ENCODE data around the gene ARMC9. TPM values are rescaled to one million over a fixed set of nuclear protein-coding genes. Genes with fewer than 3 reads are reported as not detected.

Gene ARMC9
- total RNA-seq, 1 experiment from 2014 or later, result 42.7 TPM

- no peaks in the 10 kb centered on the region for H3K4me1 ChIP-seq (ENCODE audit: control insufficient read depth, insufficient read depth, low read length)
- H3K4me3 ChIP-seq (ENCODE audit: low read depth in 2 of 2, low read length in 2 of 2), result no peak overlapping the region
- no peaks in the 10 kb centered on the region for H3K27me3 ChIP-seq (ENCODE audit: control insufficient read depth, insufficient read depth, low read length)
- POLR2A ChIA-PET, result no interaction called here
- intact Hi-C loops (cut with micrococcal nuclease; ENCODE audit: unreplicated experiment) (no loop called here), in situ Hi-C loops (cut with HindIII; ENCODE audit: low pct_unique_long_range_greater_than_20kb, low sequenced_read_pairs) (no loop called here)
- H3K9me3 ChIP-seq (ENCODE audit: control insufficient read depth, insufficient read depth, low read depth, low read length), result no peaks in the 10 kb centered on the region
- CTCF ChIA-PET, result no interaction called here
- no peak overlapping the region for H3K27ac ChIP-seq (ENCODE audit: low read length)
- H3K36me3 ChIP-seq (ENCODE audit: control insufficient read depth, insufficient read depth, low read length), result no peaks in the 10 kb centered on the region
- DNase-seq (ENCODE audit: low read depth, low spot score) (no peak), ATAC-seq (no peak)
- TF ChIP-seq CTCF (IDR thresholded peaks at IDR 0.05) (no peak), REST (IDR thresholded peaks at IDR 0.05; ENCODE audit: insufficient read depth in 1 of 2, low read depth in 2 of 2, low read length in 1 of 2) (no peak), SIN3A (IDR thresholded peaks at IDR 0.05; ENCODE audit: borderline replicate concordance, insufficient read depth, low read depth, low read length) (no peak), POLR2AphosphoS5 (IDR thresholded peaks at IDR 0.05; ENCODE audit: low read depth, low read length) (no peak), TCF7L2 (IDR thresholded peaks at IDR 0.05; ENCODE audit: low read depth, low read length) (no peak)
- BruUV-seq (replicated peaks), result no TSS peak
These were observed 145.6 kb downstream of the ARMC9 start for GRCh38 chr2:231343988-231344387.

- intact Hi-C loops (cut with micrococcal nuclease; ENCODE audit: unreplicated experiment), result no loop called here
- no peaks in the 10 kb centered on the region for H3K9me3 ChIP-seq (ENCODE audit: control insufficient read depth, insufficient read depth, low read depth, low read length)
- ChIA-PET CTCF (no interaction called here), POLR2A (no interaction called here)
- DNase-seq (ENCODE audit: low read depth, low spot score) (no peak), ATAC-seq (no peak)
- no peaks in the 10 kb centered on the region for H3K36me3 ChIP-seq (ENCODE audit: control insufficient read depth, insufficient read depth, low read length)
- no peak overlapping the region for H3K27ac ChIP-seq (ENCODE audit: low read length)
- H3K4me1 ChIP-seq (ENCODE audit: control insufficient read depth, insufficient read depth, low read length), result no peaks in the 10 kb centered on the region
- BruUV-seq (replicated peaks), result no TSS peak
- H3K4me3 ChIP-seq (ENCODE audit: low read depth in 2 of 2, low read length in 2 of 2), result no peak overlapping the region
- no peak for TF ChIP-seq TCF7L2 (IDR thresholded peaks at IDR 0.05; ENCODE audit: low read depth, low read length)
- TF ChIP-seq SIN3A (IDR thresholded peaks at IDR 0.05; ENCODE audit: borderline replicate concordance, insufficient read depth, low read depth, low read length), result no peak
- TF ChIP-seq CTCF (IDR thresholded peaks at IDR 0.05), result no peak
- TF ChIP-seq REST (IDR thresholded peaks at IDR 0.05; ENCODE audit: insufficient read depth in 1 of 2, low read depth in 2 of 2, low read length in 1 of 2), result no peak
- TF ChIP-seq POLR2AphosphoS5 (IDR thresholded peaks at IDR 0.05; ENCODE audit: low read depth, low read length), result no peak
- in situ Hi-C loops (cut with HindIII; ENCODE audit: low pct_unique_long_range_greater_than_20kb, low sequenced_read_pairs), result no loop called here
- no peaks in the 10 kb centered on the region for H3K27me3 ChIP-seq (ENCODE audit: control insufficient read depth, insufficient read depth, low read length)
These were observed 146.4 kb downstream of the ARMC9 start for GRCh38 chr2:231344851-231345250.
